Measurements from ENCODE around the gene SPINDOC. TPM values are rescaled to one million over a fixed set of nuclear protein-coding genes. Genes with fewer than 3 reads are reported as not detected.

SPINDOC gene
- total RNA-seq, 4 donors from 2014 or later = 1.5 to 9.8 (median 5.2) TPM

GRCh38 chr11:63851364-63851763, 38.1 kb downstream of the SPINDOC start:
- H3K9me3 ChIP-seq = no peaks in the 10 kb centered on the region
- in situ Hi-C loops (cut with MboI; ENCODE audit: low pct_ligation_motif_present in 1 of 4, low pct_unique_long_range_greater_than_20kb in 1 of 4, low sequenced_read_pairs in 3 of 4) = no loop called here
- H3K4me3 ChIP-seq = no peak overlapping the region
- no peak for DNase-seq
- H3K27me3 ChIP-seq = no peaks in the 10 kb centered on the region
- peak overlapping the region in 3 of 4 donors; percentile 38 to 65 (median 48) for H3K27ac ChIP-seq
- H3K4me1 ChIP-seq = peaks cover 16 to 58% (median 33%) of the 10 kb centered on the region in 4 donors
- no peaks in the 10 kb centered on the region for H3K36me3 ChIP-seq
- TF ChIP-seq POLR2A (IDR thresholded peaks at IDR 0.05) (no peak), EP300 (IDR thresholded peaks at IDR 0.05; ENCODE audit: low read depth) (no peak), CTCF (IDR thresholded peaks at IDR 0.05) (no peak), POLR2AphosphoS5 (IDR thresholded peaks at IDR 0.05) (no peak)
- intact Hi-C loops (cut with DNase I; ENCODE audit: low total_unique reads) = no loop called here
- WGBS, 2 donors (ENCODE audit: low coverage in 1 of 2) = 22 to 30% methylated on average over 2 of the region's 2 CpGs

- Histone ChIP-seq H3K27ac (no peak overlapping the region), H3K36me3 (no peaks in the 10 kb centered on the region), H3K4me1 (peaks cover 17 to 58% (median 26%) of the 10 kb centered on the region in 4 donors), H3K27me3 (no peaks in the 10 kb centered on the region), H3K9me3 (no peaks in the 10 kb centered on the region), H3K4me3 (no peak overlapping the region)
- in situ Hi-C loops (cut with MboI; ENCODE audit: low pct_ligation_motif_present in 1 of 4, low pct_unique_long_range_greater_than_20kb in 1 of 4, low sequenced_read_pairs in 3 of 4) (no loop called here), intact Hi-C loops (cut with DNase I; ENCODE audit: low total_unique reads) (no loop called here)
- 89 to 100% methylated on average over 3 of the region's 3 CpGs for WGBS, 2 donors (ENCODE audit: low coverage in 1 of 2)
- no peak for TF ChIP-seq POLR2AphosphoS5 (IDR thresholded peaks at IDR 0.05)
- TF ChIP-seq EP300 (IDR thresholded peaks at IDR 0.05; ENCODE audit: low read depth) = no peak
- TF ChIP-seq POLR2A (IDR thresholded peaks at IDR 0.05) = no peak
- no peak for TF ChIP-seq CTCF (IDR thresholded peaks at IDR 0.05)
- no peak for DNase-seq
These were observed 40.2 kb downstream of the SPINDOC start for GRCh38 chr11:63853476-63853875.

- no peak for DNase-seq
- intact Hi-C loops (cut with DNase I; ENCODE audit: low total_unique reads) = no loop called here
- Histone ChIP-seq H3K4me3 (no peak overlapping the region), H3K9me3 (no peaks in the 10 kb centered on the region), H3K36me3 (no peaks in the 10 kb centered on the region), H3K4me1 (peaks cover 18 to 68% (median 36%) of the 10 kb centered on the region in 4 donors), H3K27me3 (no peaks in the 10 kb centered on the region), H3K27ac (no peak overlapping the region)
- no peak for TF ChIP-seq EP300 (IDR thresholded peaks at IDR 0.05; ENCODE audit: low read depth)
- no peak for TF ChIP-seq CTCF (IDR thresholded peaks at IDR 0.05)
- TF ChIP-seq POLR2AphosphoS5 (IDR thresholded peaks at IDR 0.05) = no peak
- no peak for TF ChIP-seq POLR2A (IDR thresholded peaks at IDR 0.05)
- in situ Hi-C loops (cut with MboI; ENCODE audit: low pct_ligation_motif_present in 1 of 4, low pct_unique_long_range_greater_than_20kb in 1 of 4, low sequenced_read_pairs in 3 of 4) = no loop called here
- 95 to 97% methylated on average over 4 of the region's 4 CpGs for WGBS, 2 donors (ENCODE audit: low coverage in 1 of 2)
These were observed 41.4 kb downstream of the SPINDOC start for GRCh38 chr11:63854696-63855095.

- Histone ChIP-seq H3K27me3 (no peaks in the 10 kb centered on the region), H3K9me3 (no peaks in the 10 kb centered on the region), H3K27ac (peak overlapping the region; percentile 6 to 61 (median 38)), H3K36me3 (no peaks in the 10 kb centered on the region), H3K4me1 (peaks cover 17 to 62% (median 35%) of the 10 kb centered on the region in 4 donors), H3K4me3 (no peak overlapping the region)
- 23 to 49% methylated on average over 2 of the region's 2 CpGs for WGBS, 2 donors (ENCODE audit: low coverage in 1 of 2)
- in situ Hi-C loops (cut with MboI; ENCODE audit: low pct_ligation_motif_present in 1 of 4, low pct_unique_long_range_greater_than_20kb in 1 of 4, low sequenced_read_pairs in 3 of 4) (no loop called here), intact Hi-C loops (cut with DNase I; ENCODE audit: low total_unique reads) (no loop called here)
- no peak for DNase-seq
- TF ChIP-seq CTCF (IDR thresholded peaks at IDR 0.05) (no peak), POLR2AphosphoS5 (IDR thresholded peaks at IDR 0.05) (no peak), POLR2A (IDR thresholded peaks at IDR 0.05) (no peak), EP300 (IDR thresholded peaks at IDR 0.05; ENCODE audit: low read depth) (no peak)
These were observed 42.7 kb downstream of the SPINDOC start for GRCh38 chr11:63855975-63856374.
